GM19468 (cell line): ENCODE results near the gene HSPA14.
"Not testable (repeated sequence)": the region's sequence is repeated elsewhere in the genome, so short reads cannot be mapped to it uniquely, and the experiment has no call there.

ENCODE experiments used
- ATAC-seq: cut with Tn5 transposase; IDR thresholded peaks from one replicate; pipeline ENCODE4 v1.9.1; 2021; ENCODE audit warnings: mild to moderate bottlenecking, moderate library complexity, moderate number of reproducible peaks; ENCODE audit not compliant: unreplicated experiment; ENCODE audit errors: extremely low read depth

HSPA14 gene

DNA sequence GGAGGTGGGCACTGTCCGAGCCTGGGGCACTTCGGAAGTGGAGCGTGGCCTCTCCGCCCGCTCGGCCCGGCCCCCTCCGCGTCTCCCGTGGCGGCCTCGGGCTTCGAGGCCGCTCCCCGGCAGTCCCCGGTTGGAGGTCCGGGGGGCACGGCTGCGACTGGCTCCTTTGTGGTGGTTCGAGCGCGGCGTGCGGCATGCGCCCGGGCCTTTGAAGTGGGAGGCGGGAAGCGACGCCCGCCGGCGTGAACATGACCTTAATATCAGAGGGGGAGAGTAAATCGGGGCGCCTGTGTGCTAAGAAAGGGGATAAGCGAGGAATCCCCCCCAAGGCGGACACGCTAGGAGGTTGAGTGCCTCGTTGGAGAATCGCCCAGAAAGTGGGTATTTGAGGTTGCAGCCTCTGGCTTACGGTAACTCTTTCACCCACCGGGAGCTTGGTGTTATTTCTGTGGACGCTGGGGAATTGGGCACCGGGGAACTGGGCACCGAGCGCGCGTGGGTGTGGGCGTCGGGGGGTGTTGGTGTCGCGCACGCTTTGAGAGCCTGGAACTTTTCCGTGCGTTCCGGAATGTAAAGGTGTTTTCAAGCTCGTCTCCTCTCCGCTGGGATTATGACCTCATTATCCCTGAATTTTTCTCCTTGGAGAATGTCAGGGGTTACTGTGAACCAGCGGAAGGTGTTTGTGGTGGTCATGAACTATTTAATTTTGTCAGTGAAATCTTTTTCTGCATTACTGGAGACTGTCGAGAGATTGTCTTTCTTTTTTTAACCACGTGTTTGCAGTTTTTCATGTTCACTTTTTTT, 41.2 kb downstream of the HSPA14 start:
- no peak for ATAC-seq

- ATAC-seq, result no peak
Measured at GRCh38 chr10:14879928-14880193, 41.8 kb downstream of the HSPA14 start.

DNA sequence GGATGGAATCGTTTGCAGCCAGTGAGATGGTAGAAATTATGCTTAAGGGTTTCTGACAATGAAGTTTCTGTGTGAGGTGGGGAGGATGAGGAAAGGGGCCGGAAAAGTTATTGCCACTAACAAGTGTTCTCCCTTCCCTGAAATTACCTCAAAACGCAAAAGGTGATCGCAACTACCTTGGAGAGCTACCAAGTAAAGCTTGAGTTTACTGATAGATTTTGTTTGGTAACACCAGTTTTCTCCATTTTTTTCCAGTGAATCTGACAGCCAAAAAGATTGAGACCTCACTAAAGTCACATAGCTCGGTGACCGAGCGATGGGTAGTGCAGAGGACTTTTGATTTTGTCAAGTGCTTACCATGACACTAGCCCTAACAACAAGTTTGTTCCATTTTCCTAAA, 42.1 kb downstream of the HSPA14 start:
- ATAC-seq, result no peak

DNA sequence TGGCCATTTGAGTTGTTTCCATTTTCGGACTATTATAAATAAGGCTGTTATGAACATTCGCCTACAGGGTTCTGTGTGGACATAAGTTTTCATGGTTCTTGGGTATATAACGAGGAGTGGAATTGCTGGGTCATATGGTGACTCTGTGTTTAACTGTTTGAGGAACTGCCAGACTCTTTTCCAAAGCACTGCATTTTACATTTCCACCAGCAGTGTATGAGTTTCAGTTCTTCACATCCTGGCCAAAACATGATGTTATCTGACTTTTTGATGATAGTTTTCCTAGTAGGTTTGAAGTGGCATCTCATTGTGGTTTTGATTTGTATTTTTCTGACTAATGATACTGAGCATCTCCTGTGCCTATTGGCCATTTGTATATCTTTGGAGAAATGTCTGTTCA, 46.0 kb downstream of the HSPA14 start:
- no peak for ATAC-seq

GRCh38 chr10:14889318-14889717, 51.2 kb downstream of the HSPA14 start:
- ATAC-seq, result no peak

GRCh38 chr10:14891151-14891550, 53.0 kb downstream of the HSPA14 start:
- ATAC-seq, result no peak

DNA sequence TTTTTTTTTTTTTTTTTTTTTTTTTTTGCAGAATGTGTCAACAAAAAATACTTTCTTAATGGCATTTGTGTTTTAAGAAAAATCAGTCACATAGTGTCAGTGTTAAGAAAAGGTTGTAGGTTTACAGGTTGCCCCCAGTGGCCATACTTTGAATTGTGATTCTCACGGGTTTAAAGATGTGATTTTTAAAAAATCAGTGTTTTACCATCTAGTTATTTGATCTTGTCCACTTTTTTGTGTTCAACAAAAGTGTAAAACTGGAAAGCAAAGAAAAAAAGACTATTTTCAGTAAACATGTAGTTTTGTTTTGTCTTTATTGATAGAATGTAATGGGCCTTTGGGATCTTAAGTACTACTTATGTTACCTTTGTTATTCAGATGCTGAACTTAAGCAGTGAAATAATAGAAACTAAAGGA, 66.2 kb downstream of the HSPA14 start:
- no peak for ATAC-seq

DNA sequence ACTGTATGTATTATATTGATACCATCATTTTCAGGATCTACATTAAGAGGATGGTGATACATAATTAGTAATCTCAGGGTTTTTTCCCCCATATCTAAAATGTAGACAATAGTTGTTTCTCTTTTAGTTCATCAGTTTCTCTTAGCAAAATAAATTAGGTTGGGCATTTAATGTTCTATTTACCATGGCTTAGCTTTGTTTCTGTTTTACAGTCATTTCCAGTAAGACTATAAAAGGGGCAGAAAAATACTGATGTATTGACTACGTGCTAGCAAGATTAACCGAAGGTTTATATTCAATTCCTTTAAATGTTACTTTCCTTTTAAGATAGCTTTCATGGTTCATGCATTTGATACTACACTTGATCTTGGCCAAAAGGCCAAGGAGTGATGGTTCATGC, 66.8 kb downstream of the HSPA14 start:
- ATAC-seq, result no peak

DNA sequence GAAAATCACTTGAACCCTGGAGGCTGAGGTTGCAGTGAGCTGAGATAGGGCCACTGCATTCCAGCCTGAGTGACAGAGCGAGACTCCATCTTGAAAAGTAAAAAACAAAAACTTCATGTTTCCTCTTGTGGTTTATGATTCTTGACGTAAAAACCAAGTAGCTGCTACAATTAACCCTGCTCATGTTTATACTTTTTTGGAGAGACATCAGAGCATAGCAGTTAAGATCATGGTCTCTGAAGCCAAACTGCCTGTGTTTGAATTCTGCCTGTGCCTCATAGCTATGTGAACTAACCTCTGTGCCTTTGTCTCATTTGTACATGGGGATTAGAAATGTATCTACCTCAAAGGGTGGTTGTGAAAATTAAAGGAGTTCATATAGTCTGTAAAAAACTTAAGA, 67.8 kb downstream of the HSPA14 start:
- no peak for ATAC-seq

DNA sequence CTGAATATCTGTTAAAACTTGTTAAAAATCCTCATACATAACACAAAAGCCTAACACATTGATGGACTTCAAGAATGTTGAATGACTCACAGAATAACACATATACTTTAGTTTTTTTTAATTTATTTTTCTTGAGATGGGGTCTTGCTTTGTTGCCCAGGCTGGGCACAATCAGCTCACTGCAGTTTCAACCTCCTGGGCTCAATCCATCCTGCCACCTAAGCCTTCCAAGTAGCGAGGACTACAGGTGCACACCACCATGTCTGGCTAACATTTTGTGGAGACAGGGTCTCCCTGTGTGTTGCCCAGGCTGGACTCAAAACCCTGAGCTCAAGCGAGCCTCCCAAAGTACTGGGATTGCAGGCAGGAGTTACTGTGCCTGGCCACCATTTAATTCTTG, 68.7 kb downstream of the HSPA14 start:
- no peak for ATAC-seq

- not testable (repeated sequence) for ATAC-seq
Measured at GRCh38 chr10:14907591-14907990, 69.5 kb downstream of the HSPA14 start.

- ATAC-seq, result no peak
Measured at GRCh38 chr10:14909101-14909500, 71.0 kb downstream of the HSPA14 start.

DNA sequence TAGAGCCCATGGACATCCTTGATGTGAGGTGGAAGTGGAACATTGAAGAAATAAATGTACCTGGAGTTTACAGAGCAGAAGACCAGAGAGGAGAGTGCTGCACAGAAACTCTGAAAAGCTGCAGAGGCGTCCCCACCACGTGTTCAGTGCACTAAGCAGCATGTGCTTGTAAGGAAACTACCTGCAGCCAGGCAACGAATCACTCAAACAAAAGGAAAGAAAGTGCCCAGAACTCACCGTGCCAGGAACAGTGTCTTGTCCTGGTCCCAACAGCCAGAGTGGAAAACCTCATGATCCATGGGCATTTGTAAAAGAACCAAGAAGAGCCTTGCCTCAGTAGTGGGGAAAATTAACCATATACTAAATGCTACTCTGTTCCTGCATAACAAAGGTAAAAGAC, 72.8 kb downstream of the HSPA14 start:
- no peak for ATAC-seq

- no peak for ATAC-seq
Measured at GRCh38 chr10:14911801-14912200, 73.7 kb downstream of the HSPA14 start.

DNA sequence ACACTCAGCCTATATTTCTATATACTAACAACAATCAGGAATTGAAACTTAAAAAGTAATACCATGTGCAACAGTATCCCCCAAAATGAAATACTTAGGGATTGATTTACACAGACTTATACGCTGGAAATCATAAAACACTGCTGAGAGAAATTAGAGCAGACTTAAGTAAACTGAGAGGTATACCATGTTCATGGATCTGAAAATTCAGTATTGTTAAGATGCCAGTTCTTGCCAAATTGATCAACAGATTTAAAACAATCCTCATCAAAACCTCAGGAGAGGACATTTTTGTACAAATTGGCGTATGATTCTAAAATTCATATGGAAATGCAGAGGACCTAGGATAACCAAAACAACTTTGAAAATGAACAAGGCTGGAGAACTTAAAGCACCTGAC, 78.5 kb downstream of the HSPA14 start:
- no peak for ATAC-seq

DNA sequence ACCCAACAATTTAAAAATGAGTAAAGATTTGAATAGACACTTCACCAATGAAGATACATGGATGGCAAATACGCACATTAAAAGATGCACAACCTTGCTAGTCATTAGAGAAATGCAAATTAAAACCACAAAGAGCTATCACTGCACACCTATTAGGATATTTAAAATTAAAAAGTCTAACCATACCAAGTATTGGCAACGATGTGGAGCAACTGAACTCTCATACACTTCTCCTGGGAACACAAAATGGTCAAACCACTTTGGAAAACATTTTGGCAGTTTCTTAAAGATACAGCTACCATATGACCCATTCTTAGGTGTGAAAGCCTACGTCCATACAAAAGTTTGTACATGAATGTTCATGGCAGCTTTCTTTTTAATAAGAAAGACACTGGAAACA, 79.7 kb downstream of the HSPA14 start:
- ATAC-seq, result no peak

GRCh38 chr10:14918964-14919363, 80.9 kb downstream of the HSPA14 start:
- ATAC-seq, result no peak
